CD14-positive monocyte (primary cell): Measurements from ENCODE around the gene SMIM7. TPM values are rescaled to one million over a fixed set of nuclear protein-coding genes. Genes with fewer than 3 reads are reported as not detected.
"Not testable (repeated sequence)": the region's sequence is repeated elsewhere in the genome, so short reads cannot be mapped to it uniquely, and the experiment has no call there.

Experiments used
- DNase-seq, 3 donors: peaks; one replicate each; pipeline ENCODE4 v3.0.0-alpha.2; 2011 to 2022
- H2AFZ ChIP-seq: 2 replicates; pipeline ENCODE4 v1.6.0; 2012; ENCODE audit warnings: mild to moderate bottlenecking, low read depth, low read length, inconsistent platforms; ENCODE audit not compliant: insufficient read depth, poor library complexity, severe bottlenecking
- H3K27ac ChIP-seq, 2 donors: 1 replicate in 1 of 2; 2 replicates in 1 of 2; pipeline ENCODE4 v1.5.1; 2012 to 2013; ENCODE audit warnings: low read length in 2 of 2, control low read depth in 1 of 2, inconsistent platforms in 1 of 2, low read depth in 1 of 2, mild to moderate bottlenecking in 1 of 2
- H3K27me3 ChIP-seq, 2 donors: one replicate each; pipeline versions ENCODE4 v1.6.0 to v1.6.1; 2011 to 2013; ENCODE audit warnings: low read length in 2 of 2; ENCODE audit not compliant: control insufficient read depth in 2 of 2, insufficient read depth in 2 of 2
- H3K36me3 ChIP-seq, 2 donors: replicated peaks in 1 of 2; 1 replicate in 1 of 2; 2 replicates in 1 of 2; pipeline versions ENCODE4 v1.5.1 to v1.6.1; 2012 to 2013; ENCODE audit warnings: low read length in 2 of 2, control low read depth in 1 of 2, inconsistent platforms in 1 of 2, mild to moderate bottlenecking in 1 of 2; ENCODE audit not compliant: insufficient read depth in 2 of 2, control insufficient read depth in 1 of 2
- H3K4me1 ChIP-seq, 2 donors: 1 replicate in 1 of 2; 2 replicates in 1 of 2; pipeline versions ENCODE4 v1.5.1 to v1.6.1; 2012 to 2013; ENCODE audit warnings: low read length in 2 of 2, control low read depth in 1 of 2, inconsistent platforms in 1 of 2, mild to moderate bottlenecking in 1 of 2, moderate library complexity in 1 of 2; ENCODE audit not compliant: insufficient read depth in 2 of 2, control insufficient read depth in 1 of 2
- H3K4me2 ChIP-seq: replicated peaks from 2 replicates; pipeline ENCODE3; 2012; ENCODE audit warnings: low read length, moderate library complexity, mild to moderate bottlenecking; ENCODE audit not compliant: poor library complexity, severe bottlenecking; ENCODE audit errors: extremely low read depth
- H3K4me3 ChIP-seq, 3 experiments: fragments of 200-600 bp in 1 of 3; sonication (generic) in 1 of 3; replicated peaks in 1 of 3; 1 replicate in 2 of 3; 2 replicates in 1 of 3; pipeline ENCODE4 v1.5.1; 2011 to 2013; ENCODE audit warnings: low read length in 3 of 3, mild to moderate bottlenecking in 3 of 3, control low read depth in 2 of 3, low read depth in 2 of 3, inconsistent platforms in 1 of 3, moderate library complexity in 1 of 3
- H3K79me2 ChIP-seq: 2 replicates; pipeline ENCODE4 v1.6.0; 2012; ENCODE audit warnings: mild to moderate bottlenecking, control low read depth, inconsistent platforms, low read length, moderate library complexity; ENCODE audit not compliant: insufficient read depth
- H3K9ac ChIP-seq: 2 replicates; pipeline ENCODE4 v1.6.0; 2017; ENCODE audit warnings: low read length, mild to moderate bottlenecking; ENCODE audit not compliant: insufficient read depth, poor library complexity, severe bottlenecking
- H3K9me3 ChIP-seq, 2 donors: replicated peaks in 1 of 2; 1 replicate in 1 of 2; 2 replicates in 1 of 2; pipeline versions ENCODE4 v1.5.1 to v1.6.1; 2012 to 2013; ENCODE audit warnings: low read length in 2 of 2, control low read depth in 1 of 2; ENCODE audit not compliant: control insufficient read depth in 1 of 2, insufficient read depth in 1 of 2
- H4K20me1 ChIP-seq: 2 replicates; pipeline ENCODE4 v1.6.0; 2012; ENCODE audit warnings: mild to moderate bottlenecking, low read length, control low read depth, moderate library complexity; ENCODE audit not compliant: insufficient read depth
- H3K27ac Mint-ChIP-seq, 7 donors: one replicate each; pipeline ENCODE4 v1.8.0; 2020; ENCODE audit warnings: mild to moderate bottlenecking in 7 of 7, mixed read lengths in 7 of 7, moderate library complexity in 6 of 7, inconsistent platforms in 2 of 7
- H3K27me3 Mint-ChIP-seq, 3 donors: one replicate each; pipeline ENCODE4 v1.8.0; 2021 to 2022; ENCODE audit warnings: low read depth in 3 of 3, mild to moderate bottlenecking in 3 of 3, mixed read lengths in 3 of 3, moderate library complexity in 3 of 3, inconsistent platforms in 1 of 3
- H3K36me3 Mint-ChIP-seq, 2 donors: one replicate each; pipeline ENCODE4 v1.8.0; 2020; ENCODE audit warnings: mixed read lengths in 2 of 2, inconsistent platforms in 1 of 2, mild to moderate bottlenecking in 1 of 2
- H3K4me1 Mint-ChIP-seq: one replicate; pipeline ENCODE4 v1.8.0; 2020; ENCODE audit warnings: mild to moderate bottlenecking, mixed read lengths
- H3K4me3 Mint-ChIP-seq, 2 donors: one replicate each; pipeline ENCODE4 v1.8.0; 2020; ENCODE audit warnings: mild to moderate bottlenecking in 2 of 2, mixed read lengths in 2 of 2, moderate library complexity in 1 of 2
- H3K9me3 Mint-ChIP-seq, 7 donors: one replicate each; pipeline ENCODE4 v1.8.0; 2020 to 2022; ENCODE audit warnings: mixed read lengths in 7 of 7, mild to moderate bottlenecking in 6 of 7, moderate library complexity in 6 of 7, inconsistent platforms in 2 of 7
- CTCF ChIP-seq: fragments of 200-600 bp; IDR thresholded peaks from one replicate; pipeline ENCODE4 v1.8.0; 2022; ENCODE audit warnings: antibody characterized with exemption, mild to moderate bottlenecking
- WGBS: methylation state at CpG from one replicate; pipeline ENCODE4 v1.1.5; 2013; ENCODE audit warnings: missing lambda C conversion rate; ENCODE audit not compliant: insufficient coverage; 5-methylcytosine and 5-hydroxymethylcytosine counted together
- intact Hi-C, 2 donors: fragments of 100-400 bp; cut with micrococcal nuclease; formaldehyde crosslinking; loops; one replicate each; pipeline versions ENCODE4 v1.15.0 to v1.15.1; 2023
- polyA plus RNA-seq, 3 donors: library from polyadenylated mRNA; depleted of rRNA in 1 of 3; unstranded in 2 of 3; stranded (reverse) in 1 of 3; fragments of 300-500 nt in 2 of 3; fragments of >200 nt in 1 of 3; fragmentation: Illumina TruSeq in 2 of 3; gene quantifications; 1 replicate in 2 of 3; 2 replicates in 1 of 3; pipeline ENCODE4 v1.2.3, GENCODE V29; 2012 to 2021

SMIM7 gene
- polyA plus RNA-seq, 3 donors, result 65.5 to 91.7 (median 86.7) TPM

GRCh38 chr19:16676101-16676798 lies 16.3 kb upstream of the SMIM7 start:
- Histone ChIP-seq H3K79me2 (peaks cover 9% of the 10 kb centered on the region), H2AFZ (no peak overlapping the region), H3K9me3 (peaks cover 8 to 10% of the 10 kb centered on the region in 2 donors), H3K4me3 (peak overlapping the region in 1 of 3 experiments; percentile 46), H3K4me1 (peaks cover 50 to 77% of the 10 kb centered on the region in 2 donors), H3K27ac (peak overlapping the region; percentile 26 to 76), H3K4me2 (peak overlapping the region; percentile 47), H3K9ac (no peak overlapping the region), H3K27me3 (no peaks in the 10 kb centered on the region), H4K20me1 (no peaks in the 10 kb centered on the region), H3K36me3 (peaks cover 4 to 18% of the 10 kb centered on the region in 2 donors)
- Mint-ChIP-seq H3K4me3 (peak overlapping the region; percentile 32 to 35), H3K27ac (peak overlapping the region; percentile 55 to 92 (median 81)), H3K27me3 (peaks cover 2% of the 10 kb centered on the region in 3 donors), H3K36me3 (peaks cover 14 to 30% of the 10 kb centered on the region in 2 donors), H3K4me1 (peaks cover 51% of the 10 kb centered on the region), H3K9me3 (peaks cover 5 to 14% (median 11%) of the 10 kb centered on the region in 7 donors)
- intact Hi-C loops, result no loop called here
- no peak for TF ChIP-seq CTCF
- no peak for DNase-seq
- WGBS, result 81% methylated on average over 4 of the region's 15 CpGs

- H3K4me2 ChIP-seq, result peak overlapping the region; percentile 19
- Mint-ChIP-seq H3K4me1 (peaks cover 49% of the 10 kb centered on the region), H3K36me3 (peaks cover 7 to 24% of the 10 kb centered on the region in 2 donors), H3K27ac (peak overlapping the region; percentile 58 to 89 (median 72))
- H3K9me3 Mint-ChIP-seq, H3K79me2 ChIP-seq, H2AFZ ChIP-seq, H4K20me1 ChIP-seq, H3K9me3 ChIP-seq, H3K4me3 Mint-ChIP-seq, H3K27me3 Mint-ChIP-seq, H3K9ac ChIP-seq, H3K27me3 ChIP-seq, intact Hi-C loops, DNase-seq, H3K36me3 ChIP-seq: not testable (repeated sequence)
- peaks cover 49 to 73% of the 10 kb centered on the region in 2 donors for H3K4me1 ChIP-seq
- peak overlapping the region in 1 of 3 experiments; percentile 21 for H3K4me3 ChIP-seq
- WGBS, result 36% methylated on average over 3 of the region's 4 CpGs
- H3K27ac ChIP-seq, result peak overlapping the region in 1 of 2 donors; percentile 79
These were observed 13.9 kb upstream of the SMIM7 start for GRCh38 chr19:16673839-16674238.
